RPMI8226 (cell line): ENCODE measurements around the gene WDPCP.
"Not testable (repeated sequence)": the region's sequence is repeated elsewhere in the genome, so short reads cannot be mapped to it uniquely, and the experiment has no call there.

ENCODE experiments used
- DNase-seq: peaks from one replicate; pipeline ENCODE4 v3.0.0-alpha.2; 2015

Gene WDPCP

DNA sequence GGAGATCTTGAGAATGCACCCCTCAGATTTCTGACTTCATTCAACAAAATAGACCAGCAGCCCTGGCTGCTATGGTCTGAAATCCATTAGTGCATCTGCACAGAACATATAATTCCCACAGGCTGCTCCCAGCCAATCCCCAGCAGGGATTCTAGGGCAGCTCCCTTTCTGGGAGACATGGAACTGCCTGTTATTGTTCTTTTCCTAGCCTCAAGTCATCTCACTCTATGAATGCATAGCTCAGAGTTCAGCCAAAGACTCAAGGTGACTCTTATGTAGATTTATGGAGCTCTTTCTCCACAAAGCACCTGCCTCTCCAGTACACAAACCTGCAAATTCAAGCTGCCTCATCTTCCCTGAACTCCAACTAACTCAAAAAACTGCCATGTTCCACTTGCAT is 241.9 kb downstream of the WDPCP start:
- no peak for DNase-seq

DNA sequence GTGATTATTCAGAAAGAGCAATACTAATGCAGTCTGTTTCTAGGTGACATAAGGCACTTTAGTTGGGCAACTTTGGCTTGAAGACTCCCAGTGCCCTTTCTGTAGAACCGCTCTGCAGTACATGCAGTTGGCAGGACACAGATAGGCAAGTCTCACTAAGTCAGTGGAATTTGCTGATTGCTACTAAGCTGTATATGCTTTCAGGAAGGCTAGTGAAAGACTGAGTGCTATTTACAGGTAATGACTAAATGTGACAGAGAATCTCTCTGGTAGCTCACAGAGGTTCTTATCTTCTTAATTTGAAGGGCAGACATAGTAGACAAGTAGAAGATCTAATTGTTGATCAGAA is 243.0 kb downstream of the WDPCP start:
- no peak for DNase-seq

DNA sequence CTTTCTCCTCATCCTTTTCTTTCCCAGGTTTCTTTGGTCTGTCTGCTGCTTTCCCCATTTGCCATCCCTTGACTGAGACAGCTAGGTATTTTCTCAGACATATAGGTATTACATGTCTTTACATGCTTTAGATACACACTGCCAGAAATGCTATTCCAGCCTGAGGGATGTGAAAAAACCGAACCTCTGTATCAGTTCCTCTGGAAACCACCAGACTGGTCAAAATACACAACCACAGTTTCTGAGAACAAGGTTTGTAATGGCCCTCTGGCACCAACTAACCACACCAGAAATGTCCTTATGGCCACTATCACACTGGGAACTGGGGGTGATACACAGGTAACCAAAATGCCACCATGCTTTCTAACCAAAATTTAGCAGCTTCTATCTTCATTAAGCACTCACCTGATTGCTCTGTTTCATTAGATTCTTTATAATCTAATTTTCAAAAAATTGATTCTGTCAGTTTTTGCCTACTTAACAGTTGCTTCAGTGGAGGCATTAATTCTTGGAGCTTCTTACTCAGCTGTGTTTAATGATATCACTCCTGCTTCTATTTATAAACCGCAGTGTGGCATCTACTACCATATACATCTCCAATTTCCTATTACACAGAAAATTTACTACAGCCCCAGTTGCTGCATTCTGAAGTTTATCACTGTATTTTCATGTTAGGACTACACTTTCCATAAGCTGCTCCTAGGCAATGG is 243.5 kb downstream of the WDPCP start:
- no peak for DNase-seq

DNA sequence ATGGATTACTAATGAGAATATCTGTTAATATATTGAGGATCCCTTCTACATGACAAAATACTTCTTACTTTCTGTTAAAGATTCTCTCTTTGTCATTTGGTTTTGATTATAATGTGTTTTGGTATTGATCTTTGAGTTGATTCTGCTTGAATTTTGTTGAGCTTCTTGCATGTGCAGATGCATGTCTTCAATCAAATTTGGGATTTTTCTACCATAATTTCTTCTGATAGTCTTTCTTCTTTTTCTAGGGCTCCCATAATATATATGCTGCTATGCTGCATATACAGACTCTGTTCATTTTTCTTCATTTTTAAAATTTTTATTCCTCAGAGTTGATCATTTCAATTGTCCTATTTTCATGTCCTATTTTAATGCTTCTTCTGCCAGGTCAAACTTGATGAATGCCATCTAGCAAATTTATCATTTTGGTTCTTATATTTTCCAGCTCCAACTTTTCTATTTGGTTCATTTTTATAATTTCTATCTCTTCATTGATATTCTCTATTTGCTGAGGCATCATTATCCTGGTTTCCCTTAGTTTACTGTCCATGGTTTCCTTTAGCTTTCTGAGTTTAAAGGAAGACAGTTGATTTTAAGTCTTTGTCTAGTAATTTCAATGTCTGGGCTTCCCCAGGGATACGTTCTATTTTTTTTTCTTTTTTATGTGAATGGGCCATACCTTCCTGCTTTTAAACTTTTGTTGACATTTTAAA is 244.7 kb downstream of the WDPCP start:
- DNase-seq: no peak

DNA sequence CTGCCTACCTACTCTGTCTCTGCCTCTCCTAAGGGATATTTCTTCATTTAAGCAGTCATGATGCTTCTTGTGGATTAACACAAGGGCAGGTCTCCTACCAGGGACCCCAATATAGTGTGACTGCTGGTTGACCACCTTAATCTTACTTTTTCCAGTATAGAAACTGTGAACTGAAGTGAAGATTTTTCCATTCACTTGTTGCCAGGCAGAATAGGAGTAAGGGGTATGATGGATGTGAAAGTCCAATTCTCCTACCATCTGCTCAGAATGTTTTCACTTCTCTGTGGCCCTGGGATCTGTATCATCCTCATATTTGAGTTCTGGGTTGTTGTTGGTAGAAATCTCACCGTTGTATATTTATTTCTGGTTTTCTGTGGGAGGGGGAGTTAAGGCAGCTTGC is 247.8 kb downstream of the WDPCP start:
- no peak for DNase-seq

DNA sequence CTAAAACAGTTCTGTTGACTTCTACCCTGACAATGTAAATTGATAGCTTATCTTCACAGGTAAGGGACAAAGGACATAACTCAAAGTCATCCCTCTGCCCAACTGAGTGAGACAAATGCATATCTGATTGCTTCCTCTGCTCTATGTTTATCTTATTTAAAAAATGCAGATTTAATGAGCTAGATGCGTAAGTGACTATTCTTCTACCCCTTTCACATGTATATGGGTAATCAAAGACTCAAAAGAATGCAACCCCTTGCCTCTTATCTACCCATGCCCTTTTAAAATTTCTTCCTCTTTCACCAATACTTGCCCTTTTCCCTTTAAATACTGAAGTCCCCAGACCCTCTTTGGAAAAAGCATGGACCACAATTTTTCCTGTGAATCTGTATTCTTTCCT is 253.4 kb downstream of the WDPCP start:
- no peak for DNase-seq

DNA sequence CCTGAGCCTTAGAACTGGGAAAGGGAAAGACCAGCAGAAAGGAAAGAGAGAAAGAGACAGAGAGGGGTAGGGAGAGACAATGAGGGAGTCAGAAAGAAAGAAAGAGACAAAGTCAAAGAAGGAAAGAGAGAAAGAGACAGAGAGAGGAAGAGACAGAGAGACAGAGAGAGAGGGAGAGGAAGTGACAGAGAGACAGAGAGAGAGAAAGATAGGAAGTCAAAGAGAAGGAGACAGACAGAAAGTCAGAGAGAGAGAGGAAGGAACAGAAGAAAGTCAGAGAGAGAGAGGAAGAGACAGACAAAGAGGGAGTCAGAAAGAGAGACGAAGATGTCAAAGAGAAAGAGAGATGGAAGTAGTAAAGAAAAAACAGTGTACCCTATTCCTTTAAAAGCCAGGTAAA is 261.8 kb downstream of the WDPCP start:
- DNase-seq: no peak

DNA sequence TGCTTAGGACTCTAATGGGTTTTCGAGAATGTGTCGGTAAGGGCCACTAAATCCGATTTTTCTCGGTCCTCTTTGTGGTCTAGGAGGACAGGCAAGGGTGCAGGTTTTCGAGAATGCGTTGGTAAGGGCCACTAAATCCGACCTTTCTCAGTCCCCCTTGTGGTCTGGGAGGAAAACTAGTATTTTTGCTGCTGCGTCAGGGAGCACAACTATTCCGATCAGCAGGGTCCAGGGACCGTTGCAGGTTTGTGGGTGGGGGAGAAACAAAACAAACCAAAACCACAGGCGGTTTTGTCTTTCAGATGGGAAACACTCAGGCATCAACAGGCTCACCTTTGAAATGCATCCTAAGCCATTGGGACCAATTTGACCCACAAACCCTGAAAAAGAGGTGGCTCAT is 264.6 kb downstream of the WDPCP start:
- not testable (repeated sequence) for DNase-seq

DNA sequence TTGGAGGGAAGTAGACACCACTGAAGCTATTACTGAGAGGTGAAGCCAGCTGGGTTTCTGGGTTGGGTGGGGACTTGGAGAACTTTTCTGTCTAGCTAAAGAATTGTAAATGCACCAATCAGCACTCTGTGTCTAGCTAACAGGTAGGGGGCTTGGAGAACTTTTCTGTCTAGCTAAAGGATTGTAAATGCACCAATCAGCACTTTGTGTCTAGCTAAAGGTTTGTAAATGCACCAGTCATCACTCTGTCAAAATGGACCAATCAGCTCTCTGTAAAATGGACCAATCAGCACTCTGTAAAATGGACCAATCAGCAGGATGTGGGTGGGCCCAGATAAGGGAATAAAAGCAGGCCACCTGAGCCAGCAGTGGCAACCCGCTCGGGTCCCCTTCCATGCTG is 266.3 kb downstream of the WDPCP start:
- DNase-seq: not testable (repeated sequence)

DNA sequence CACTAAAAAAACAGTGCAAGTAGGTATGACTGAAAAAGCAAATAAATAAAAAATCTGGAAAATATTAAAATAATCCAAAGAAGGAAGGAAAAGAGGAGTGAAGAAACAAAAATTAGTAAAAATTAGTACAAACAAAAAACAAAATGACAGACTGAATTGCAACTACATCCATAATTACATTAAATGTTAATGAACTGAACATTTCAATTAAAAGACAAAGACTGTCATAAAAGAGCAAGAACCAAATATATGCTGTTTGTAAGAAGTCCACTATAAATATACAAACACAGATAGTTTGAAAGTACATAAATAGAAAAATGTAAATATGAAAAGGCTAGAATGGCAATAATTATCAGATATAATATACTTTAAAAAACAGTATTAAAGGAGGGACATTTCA is 267.6 kb downstream of the WDPCP start:
- DNase-seq: no peak

DNA sequence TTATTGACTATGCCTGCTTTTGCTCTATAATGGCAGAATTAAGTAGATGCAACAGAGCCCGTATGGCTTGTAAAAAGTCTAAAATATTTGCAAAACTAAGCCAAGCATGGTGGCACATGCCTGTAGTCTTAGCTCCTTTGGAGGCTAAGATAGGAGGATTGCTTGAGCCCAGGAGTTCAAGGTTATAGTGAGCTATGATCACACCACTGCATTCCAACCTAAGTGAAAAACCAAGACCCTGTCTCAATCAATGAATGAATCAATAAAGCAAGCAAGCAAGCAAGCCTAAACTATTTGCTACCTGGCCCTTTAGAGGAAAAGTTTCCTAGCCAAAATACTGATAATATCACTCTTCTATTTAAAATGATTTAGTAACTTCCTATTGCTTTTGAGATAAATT is 277.7 kb downstream of the WDPCP start:
- no peak for DNase-seq

DNA sequence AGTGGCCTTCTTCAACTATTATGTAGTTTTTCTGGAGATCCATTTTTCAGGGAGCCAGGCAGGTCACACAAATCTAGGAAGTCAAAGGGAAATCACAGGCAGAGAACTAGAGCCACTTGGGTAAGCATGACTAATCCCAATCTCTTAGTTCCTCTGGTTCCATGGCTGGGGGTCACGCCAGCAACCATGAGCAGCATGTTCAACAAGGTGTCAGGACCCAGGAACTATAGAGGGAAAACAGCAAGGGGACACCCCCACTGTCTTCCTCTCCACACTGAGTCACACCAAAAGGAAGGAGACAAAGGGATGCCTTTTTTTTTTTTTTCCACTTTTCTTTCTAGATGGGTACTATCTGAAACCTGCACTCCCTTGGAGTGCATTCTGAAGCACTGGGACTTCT is 286.8 kb downstream of the WDPCP start:
- DNase-seq: no peak

DNA sequence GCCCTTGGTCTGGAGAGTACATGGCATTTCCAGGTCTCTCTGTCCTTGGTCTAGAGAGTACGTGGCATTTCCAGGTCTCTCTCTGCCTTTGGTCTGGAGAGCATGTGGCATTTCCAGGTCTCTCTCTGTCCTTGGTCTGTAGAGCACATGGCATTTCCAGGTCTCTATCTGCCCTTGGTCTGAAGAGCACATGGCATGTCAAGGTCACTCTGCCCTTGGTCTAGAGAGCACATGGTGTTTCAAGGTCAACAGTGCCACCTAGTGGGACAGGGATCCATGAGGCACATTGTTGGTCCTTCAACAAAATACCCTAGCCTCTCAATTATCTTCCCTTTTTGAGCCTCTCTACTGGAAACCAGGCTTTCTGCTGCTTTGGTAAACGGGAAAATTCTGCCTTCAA is 287.4 kb downstream of the WDPCP start:
- DNase-seq: peak; percentile 19

DNA sequence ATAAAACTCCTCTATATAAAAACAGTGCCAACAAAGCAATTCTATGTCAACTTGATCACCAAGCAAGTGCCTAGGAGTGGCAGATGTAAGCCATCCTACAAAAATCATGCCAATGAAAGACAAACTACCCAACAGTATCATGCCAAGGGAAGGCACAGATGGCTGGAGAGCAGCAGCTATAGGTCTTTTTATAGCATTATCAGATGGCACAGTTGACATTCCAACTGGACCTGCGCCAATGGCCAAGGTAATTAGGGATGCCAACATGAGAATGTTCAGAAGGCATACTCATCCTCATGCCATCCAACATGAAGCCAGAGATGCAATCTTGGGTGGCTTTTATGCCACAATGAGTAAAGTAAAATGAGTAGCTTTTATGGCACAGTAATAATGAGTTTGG is 300.3 kb downstream of the WDPCP start:
- no peak for DNase-seq

DNA sequence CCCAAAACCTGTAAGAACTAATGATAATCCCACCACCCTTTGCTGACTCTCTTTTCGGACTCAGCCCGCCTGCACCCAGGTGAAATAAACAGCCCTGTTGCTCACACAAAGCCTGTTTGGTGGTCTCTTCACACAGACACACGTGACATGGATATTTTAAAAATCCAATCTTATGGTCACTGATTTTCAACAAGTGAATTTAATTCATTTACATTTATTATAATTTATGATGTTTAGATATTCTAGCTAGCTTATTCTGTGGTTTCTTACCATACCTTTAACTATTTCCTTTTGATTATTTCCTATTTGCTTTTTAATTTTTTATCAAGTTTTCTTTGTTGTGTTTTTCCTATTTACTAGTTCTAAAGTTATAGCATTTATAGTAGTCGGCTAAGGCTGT is 301.8 kb downstream of the WDPCP start:
- DNase-seq: not testable (repeated sequence)

DNA sequence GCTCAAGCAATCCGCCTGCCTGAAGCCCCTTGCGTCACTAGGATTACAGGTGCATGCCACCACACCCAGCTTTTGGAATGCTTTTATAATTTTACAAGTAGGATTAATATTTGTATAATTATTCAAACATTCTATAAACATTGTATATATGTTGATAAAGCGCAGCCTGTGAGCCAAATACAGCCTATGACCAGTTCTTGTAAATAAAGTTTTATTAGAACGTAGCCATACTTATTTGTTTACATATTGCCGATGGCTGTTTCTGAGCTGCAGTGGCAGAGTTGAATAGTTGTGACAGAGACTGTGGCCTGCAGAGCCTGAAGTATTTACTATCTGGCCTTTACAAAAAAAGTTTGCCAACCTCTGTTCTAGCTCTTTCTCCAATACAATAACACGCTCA is 305.0 kb downstream of the WDPCP start:
- no peak for DNase-seq

DNA sequence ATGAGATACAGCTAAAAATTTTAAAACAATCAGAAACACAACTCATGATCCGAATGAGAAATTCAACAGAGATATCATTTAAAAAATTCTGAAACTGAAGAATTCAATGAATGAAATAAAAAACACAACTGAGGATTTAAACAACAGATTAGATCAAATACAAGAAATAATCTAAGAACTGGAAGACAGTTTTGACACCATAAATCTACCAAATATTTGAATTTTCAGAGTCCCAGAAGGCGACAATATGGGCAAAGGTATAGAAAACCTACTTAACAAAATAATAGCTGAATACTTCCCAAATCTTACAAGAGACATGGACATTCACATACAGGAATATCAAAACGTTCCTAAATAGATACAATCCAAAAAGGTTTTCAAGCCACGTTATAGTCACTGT is 315.7 kb downstream of the WDPCP start:
- no peak for DNase-seq

DNA sequence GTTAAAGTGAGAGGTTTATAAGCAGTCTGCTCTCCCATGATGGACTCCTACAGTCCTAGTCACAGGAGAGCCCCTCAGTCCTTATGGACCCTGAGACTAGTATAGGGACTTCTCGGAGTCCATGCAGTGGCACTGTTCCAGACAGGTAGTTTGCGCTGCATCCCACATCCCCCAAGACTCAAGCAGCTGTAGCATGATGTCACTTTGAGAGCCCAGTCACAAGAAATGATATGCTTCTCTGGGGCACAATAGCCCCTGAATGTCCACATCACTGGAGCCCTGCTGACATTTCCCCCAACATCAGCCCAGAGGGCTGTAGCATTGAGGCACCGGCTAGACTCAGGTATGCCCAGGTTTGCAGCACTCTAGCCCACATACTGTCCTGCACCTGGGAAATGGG is 317.6 kb downstream of the WDPCP start:
- DNase-seq: no peak

DNA sequence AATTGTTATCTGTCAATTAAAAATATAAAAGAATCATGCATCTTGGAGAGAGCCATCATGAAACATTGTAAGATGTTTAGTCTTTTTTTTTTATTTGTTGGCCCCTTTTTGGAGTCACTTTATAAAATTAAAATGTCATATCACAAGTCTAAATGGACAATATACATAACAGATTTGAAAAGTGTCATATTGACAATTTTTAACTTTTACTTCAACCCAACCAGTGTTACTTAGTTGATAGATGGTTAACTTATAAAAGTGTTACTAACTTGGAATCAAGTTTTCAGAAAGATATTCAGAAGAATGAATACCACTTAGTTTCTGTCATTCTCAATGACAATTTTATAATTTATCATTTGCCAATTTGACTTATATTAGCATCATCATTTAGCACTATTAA is 319.3 kb downstream of the WDPCP start:
- no peak for DNase-seq

DNA sequence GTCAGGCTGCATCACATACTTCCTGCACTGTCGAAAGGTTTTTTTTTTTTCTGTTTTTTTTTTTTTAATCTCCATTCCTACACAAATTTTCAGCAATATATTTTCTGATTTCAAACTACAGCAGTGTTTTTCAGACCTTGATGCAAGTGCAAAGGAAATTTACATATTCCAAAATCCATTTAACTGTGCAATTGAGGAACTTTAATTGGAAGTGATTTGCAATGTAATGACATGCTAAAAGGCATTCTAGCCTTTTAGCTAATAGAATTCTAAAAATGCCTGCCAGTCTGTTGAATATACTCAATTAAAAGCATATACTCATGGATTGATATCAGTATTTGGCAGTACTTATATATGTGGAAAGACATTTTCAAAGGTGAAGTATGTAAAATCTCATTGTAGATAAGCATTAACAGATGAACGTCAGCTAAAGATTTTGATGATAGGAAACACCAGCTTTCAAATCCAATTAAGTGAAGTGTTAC is 327.1 kb downstream of the WDPCP start:
- no peak for DNase-seq

DNA sequence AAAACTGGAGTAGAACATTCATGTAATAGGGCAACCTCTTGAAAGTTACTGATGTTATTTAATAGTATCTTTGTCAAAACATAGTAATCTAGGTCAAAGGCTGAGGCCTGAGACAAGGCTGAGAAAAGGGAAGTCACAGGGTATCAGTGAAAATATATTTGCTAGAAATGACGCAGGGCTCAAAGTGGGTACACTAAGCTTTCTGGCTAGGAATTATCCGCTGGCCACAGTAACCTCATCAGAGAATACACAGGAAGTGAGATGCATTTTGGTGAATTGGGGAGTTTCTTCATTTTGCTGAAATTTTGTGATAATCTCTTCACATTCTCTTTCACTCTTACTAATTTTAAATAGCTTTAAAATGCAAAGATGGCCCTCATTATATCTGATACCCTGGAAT is 330.8 kb downstream of the WDPCP start:
- no peak for DNase-seq

DNA sequence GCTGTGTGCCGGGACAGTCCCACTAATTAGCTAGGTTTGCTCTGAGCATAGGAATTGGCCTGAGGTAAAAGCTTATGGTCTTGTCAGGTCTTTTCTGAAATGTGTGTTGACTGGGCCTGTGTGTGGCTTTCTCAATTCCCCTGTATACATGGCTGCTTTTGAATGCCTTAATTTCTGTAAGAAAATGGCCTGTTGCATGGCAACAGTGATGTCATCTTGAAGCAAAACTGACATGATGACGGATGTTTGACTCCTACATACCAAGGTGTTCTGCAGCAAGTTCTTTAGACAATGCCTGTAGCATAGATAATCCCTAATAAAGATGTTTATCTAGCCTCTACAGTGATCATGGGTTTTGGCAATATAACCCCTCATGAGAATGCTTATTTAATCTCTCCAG is 339.1 kb downstream of the WDPCP start:
- DNase-seq: no peak

DNA sequence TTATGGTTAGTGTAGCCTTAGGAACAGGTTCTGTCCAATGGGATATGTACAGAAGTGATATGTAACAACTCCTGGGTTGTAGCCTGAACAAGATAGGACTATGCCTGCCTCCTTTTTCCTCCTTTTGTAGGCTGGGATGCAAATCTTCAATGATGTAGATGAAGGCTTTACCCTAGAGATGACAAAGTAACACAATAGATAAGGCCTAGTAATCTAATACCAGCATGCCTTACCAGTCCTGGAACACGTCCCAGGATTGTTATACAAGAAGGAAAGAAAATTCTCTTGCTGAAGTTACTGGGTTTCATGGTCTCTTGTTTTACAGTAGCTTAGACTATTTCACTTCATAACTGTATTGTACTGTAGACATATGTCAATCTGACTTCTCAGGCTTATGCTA is 345.5 kb downstream of the WDPCP start:
- DNase-seq: no peak

DNA sequence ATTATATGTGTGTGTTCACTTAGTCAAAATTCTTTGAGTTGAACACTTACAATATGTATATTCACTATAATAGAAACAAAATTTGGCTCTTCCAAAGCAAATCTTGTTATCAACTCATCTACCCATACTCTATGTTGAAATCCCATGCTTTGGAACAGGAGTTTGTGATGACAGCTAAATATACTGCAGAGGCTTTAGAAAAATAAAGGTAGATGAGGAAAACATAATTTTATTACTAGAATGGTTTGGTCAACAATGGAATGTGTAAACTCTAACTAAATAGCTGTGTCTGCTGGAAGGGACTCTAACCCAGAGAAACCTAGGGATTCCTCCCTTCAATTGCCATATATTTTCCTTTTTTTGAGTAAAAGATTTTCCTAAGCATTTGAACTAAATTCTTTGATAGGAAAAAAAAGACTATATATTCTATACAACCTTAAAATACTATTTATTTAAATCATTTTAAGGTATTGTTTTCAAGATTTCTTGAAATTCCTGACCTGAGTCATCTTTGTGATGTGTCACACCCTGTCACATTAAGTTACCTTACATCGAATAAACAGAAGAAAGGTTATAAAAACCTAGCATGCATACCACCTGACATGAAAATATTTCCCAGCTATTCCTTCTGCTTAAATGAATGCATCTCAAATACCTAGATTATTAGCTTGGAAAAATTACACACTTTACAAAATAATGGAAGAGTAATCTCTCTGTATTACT is 362.2 kb downstream of the WDPCP start:
- no peak for DNase-seq
